GM23248 (cell line): ENCODE results near the gene SHROOM3. TPM values are rescaled to one million over a fixed set of nuclear protein-coding genes. Genes with fewer than 3 reads are reported as not detected.

Experiments used
- DNase-seq: peaks from one replicate; pipeline ENCODE4 v3.0.0-alpha.2; 2015
- H2AFZ ChIP-seq: fragments of 200-600 bp; sonication (generic); 2 replicates; pipeline ENCODE4 v1.6.1; 2016; ENCODE audit warnings: antibody characterized with exemption
- H3F3A ChIP-seq: fragments of 200-600 bp; sonication (generic); 2 replicates; pipeline ENCODE4 v1.6.1; 2016; ENCODE audit warnings: mild to moderate bottlenecking, antibody characterized with exemption, mixed run types; ENCODE audit not compliant: insufficient read depth
- H3K27ac ChIP-seq: fragments of 200-600 bp; sonication (generic); 2 replicates; pipeline ENCODE4 v1.5.1; 2016; ENCODE audit warnings: mild to moderate bottlenecking
- H3K27me3 ChIP-seq: fragments of 200-600 bp; sonication (generic); replicated peaks from 2 replicates; pipeline ENCODE4 v1.6.1; 2016; ENCODE audit warnings: mild to moderate bottlenecking; ENCODE audit not compliant: insufficient read depth
- H3K36me3 ChIP-seq: fragments of 200-600 bp; sonication (generic); 2 replicates; pipeline ENCODE4 v1.6.1; 2016; ENCODE audit warnings: low read depth, mild to moderate bottlenecking
- H3K4me1 ChIP-seq: fragments of 200-600 bp; sonication (generic); 2 replicates; pipeline ENCODE4 v1.6.1; 2016; ENCODE audit warnings: mild to moderate bottlenecking; ENCODE audit not compliant: insufficient read depth
- H3K4me2 ChIP-seq: fragments of 200-600 bp; sonication (generic); one replicate; pipeline ENCODE4 v1.6.1; 2016; ENCODE audit warnings: mild to moderate bottlenecking; ENCODE audit not compliant: unreplicated experiment
- H3K4me3 ChIP-seq: fragments of 200-600 bp; sonication (generic); 2 replicates; pipeline ENCODE4 v1.5.1; 2016; ENCODE audit warnings: mild to moderate bottlenecking
- H3K79me2 ChIP-seq: fragments of 200-600 bp; sonication (generic); 2 replicates; pipeline ENCODE4 v1.6.1; 2016; ENCODE audit warnings: mild to moderate bottlenecking; ENCODE audit not compliant: insufficient read depth
- H3K9ac ChIP-seq: fragments of 200-600 bp; sonication (generic); 2 replicates; pipeline ENCODE4 v1.6.1; 2016; ENCODE audit warnings: mild to moderate bottlenecking
- H3K9me2 ChIP-seq: fragments of 200-600 bp; sonication (generic); 2 replicates; pipeline ENCODE4 v1.6.1; 2016; ENCODE audit warnings: mixed run types, mild to moderate bottlenecking, moderate library complexity; ENCODE audit not compliant: insufficient read depth
- H3K9me3 ChIP-seq: fragments of 200-600 bp; sonication (generic); one replicate; pipeline ENCODE4 v1.6.1; 2017; ENCODE audit warnings: low read depth
- H4K20me1 ChIP-seq: fragments of 200-600 bp; sonication (generic); 2 replicates; pipeline ENCODE4 v1.6.0; 2016; ENCODE audit not compliant: insufficient read depth
- EZH2 ChIP-seq: fragments of 200-600 bp; sonication (generic); IDR thresholded peaks from 2 replicates; pipeline ENCODE4 v1.6.1; 2018; ENCODE audit warnings: antibody characterized with exemption, mild to moderate bottlenecking; ENCODE audit not compliant: insufficient read depth, poor library complexity, severe bottlenecking
- EZH2phosphoT487 ChIP-seq: fragments of 200-600 bp; sonication (generic); IDR thresholded peaks from 2 replicates; pipeline ENCODE4 v1.6.1; 2018; ENCODE audit warnings: antibody characterized with exemption, moderate library complexity, mild to moderate bottlenecking, low read depth; ENCODE audit not compliant: insufficient read depth
- WGBS, 2 experiments: methylation state at CpG; one replicate each; pipeline ENCODE4 v1.1.6; 2015 to 2017; ENCODE audit warnings: low lambda C conversion rate in 2 of 2, low coverage in 1 of 2; ENCODE audit errors: missing lambda C conversion rate in 2 of 2; 5-methylcytosine and 5-hydroxymethylcytosine counted together
- in situ Hi-C: fragments of 300-500 bp; cut with MboI; formaldehyde crosslinking; loops from 2 replicates; pipeline ENCODE4 v1.15.0; 2020
- polyA plus RNA-seq: library from polyadenylated mRNA; unstranded; fragments of >200 nt; fragmentation: Nextera tagmentation; extraction: Ambion mirVana; gene quantifications from 2 replicates; pipeline ENCODE4 v1.2.1, GENCODE V29; 2016
- total RNA-seq: library from RNA; depleted of rRNA; stranded (reverse); fragments of >200 nt; shearing (Covaris generic); gene quantifications from 2 replicates; pipeline ENCODE4 v1.2.3, GENCODE V29; 2014

The SHROOM3 gene
- total and polyA plus RNA-seq, 2 experiments from 2014 or later, result 9.7 to 44.6 TPM

GRCh38 chr4:76489686-76490161, 54.7 kb downstream of the SHROOM3 start:
- H3K4me2 ChIP-seq, result no peak overlapping the region
- no peak overlapping the region for H2AFZ ChIP-seq
- no peak overlapping the region for H3K4me3 ChIP-seq
- no peak for DNase-seq
- no peaks in the 10 kb centered on the region for H4K20me1 ChIP-seq
- H3F3A ChIP-seq, result no peaks in the 10 kb centered on the region
- H3K27ac ChIP-seq, result no peak overlapping the region
- H3K9ac ChIP-seq, result no peak overlapping the region
- no peaks in the 10 kb centered on the region for H3K79me2 ChIP-seq
- no peaks in the 10 kb centered on the region for H3K36me3 ChIP-seq
- WGBS, 2 experiments, result 75 to 76% methylated on average over 6 of the region's 6 CpGs
- H3K27me3 ChIP-seq, result peaks cover 14% of the 10 kb centered on the region; the same call in 1 of the 2 replicates
- H3K9me3 ChIP-seq, result no peaks in the 10 kb centered on the region
- in situ Hi-C loops, result no loop called here
- H3K4me1 ChIP-seq, result peaks cover 4% of the 10 kb centered on the region; the same call in 1 of the 2 replicates
- no peaks in the 10 kb centered on the region for H3K9me2 ChIP-seq
- TF ChIP-seq EZH2, result no peak

- Histone ChIP-seq H3K36me3 (no peaks in the 10 kb centered on the region), H3F3A (no peaks in the 10 kb centered on the region), H3K9me3 (no peaks in the 10 kb centered on the region), H3K9me2 (no peaks in the 10 kb centered on the region), H3K79me2 (no peaks in the 10 kb centered on the region), H3K9ac (no peak overlapping the region), H3K27ac (no peak overlapping the region), H3K4me1 (peaks cover 4% of the 10 kb centered on the region; the same call in 1 of the 2 replicates), H2AFZ (no peak overlapping the region), H4K20me1 (no peaks in the 10 kb centered on the region), H3K4me3 (no peak overlapping the region), H3K27me3 (peaks cover 24% of the 10 kb centered on the region), H3K4me2 (no peak overlapping the region)
- no peak for TF ChIP-seq EZH2
- no peak for TF ChIP-seq EZH2phosphoT487
- in situ Hi-C loops, result no loop called here
- WGBS, 2 experiments, result 59 to 66% methylated on average over 3 of the region's 3 CpGs
- DNase-seq, result no peak
Measured at GRCh38 chr4:76492055-76492454, 57.0 kb downstream of the SHROOM3 start.

- Histone ChIP-seq H3K4me1 (no peaks in the 10 kb centered on the region; the same call in 1 of the 2 replicates), H3K27ac (no peak overlapping the region), H3K79me2 (no peaks in the 10 kb centered on the region), H4K20me1 (no peaks in the 10 kb centered on the region), H3K9me3 (no peaks in the 10 kb centered on the region), H3F3A (no peaks in the 10 kb centered on the region), H3K4me2 (no peak overlapping the region), H3K27me3 (peaks cover 20% of the 10 kb centered on the region), H2AFZ (no peak overlapping the region), H3K9ac (no peak overlapping the region), H3K36me3 (no peaks in the 10 kb centered on the region), H3K4me3 (no peak overlapping the region), H3K9me2 (no peaks in the 10 kb centered on the region)
- TF ChIP-seq EZH2phosphoT487 (no peak), EZH2 (no peak)
- DNase-seq, result no peak
- whole genome bisulfite sequencing, 2 experiments, result 67 to 68% methylated on average over 5 of the region's 5 CpGs
- in situ Hi-C loops, result no loop called here
Measured at GRCh38 chr4:76494243-76494642, 59.2 kb downstream of the SHROOM3 start.

- no peak for TF ChIP-seq EZH2
- TF ChIP-seq EZH2phosphoT487, result no peak
- in situ Hi-C loops, result loop anchor here (5.0 kb wide), 1 partner anchor 63 kb away; no protein-coding TSS in a partner anchor
Measured at GRCh38 chr4:76494871-76495590, 60.0 kb downstream of the SHROOM3 start.

More at GRCh38 chr4:76494871-76495590, 60.0 kb downstream of the SHROOM3 start:
- no peak for DNase-seq
- whole genome bisulfite sequencing, 2 experiments, result 73 to 77% methylated on average over 6 of the region's 6 CpGs
- H3K27me3 ChIP-seq, result peaks cover 20% of the 10 kb centered on the region
- H4K20me1 ChIP-seq, result no peaks in the 10 kb centered on the region
- H3K36me3 ChIP-seq, result no peaks in the 10 kb centered on the region
- H3K4me3 ChIP-seq, result no peak overlapping the region
- H3K4me2 ChIP-seq, result no peak overlapping the region
- H3K9me3 ChIP-seq, result no peaks in the 10 kb centered on the region
- H3K9me2 ChIP-seq, result no peaks in the 10 kb centered on the region
- no peak overlapping the region for H3K9ac ChIP-seq
- no peaks in the 10 kb centered on the region for H3K4me1 ChIP-seq
- H3K27ac ChIP-seq, result no peak overlapping the region
- H3F3A ChIP-seq, result no peaks in the 10 kb centered on the region
- no peaks in the 10 kb centered on the region for H3K79me2 ChIP-seq
- H2AFZ ChIP-seq, result no peak overlapping the region
